ENCODE data around the gene CPSF3.

The CPSF3 gene

DNA sequence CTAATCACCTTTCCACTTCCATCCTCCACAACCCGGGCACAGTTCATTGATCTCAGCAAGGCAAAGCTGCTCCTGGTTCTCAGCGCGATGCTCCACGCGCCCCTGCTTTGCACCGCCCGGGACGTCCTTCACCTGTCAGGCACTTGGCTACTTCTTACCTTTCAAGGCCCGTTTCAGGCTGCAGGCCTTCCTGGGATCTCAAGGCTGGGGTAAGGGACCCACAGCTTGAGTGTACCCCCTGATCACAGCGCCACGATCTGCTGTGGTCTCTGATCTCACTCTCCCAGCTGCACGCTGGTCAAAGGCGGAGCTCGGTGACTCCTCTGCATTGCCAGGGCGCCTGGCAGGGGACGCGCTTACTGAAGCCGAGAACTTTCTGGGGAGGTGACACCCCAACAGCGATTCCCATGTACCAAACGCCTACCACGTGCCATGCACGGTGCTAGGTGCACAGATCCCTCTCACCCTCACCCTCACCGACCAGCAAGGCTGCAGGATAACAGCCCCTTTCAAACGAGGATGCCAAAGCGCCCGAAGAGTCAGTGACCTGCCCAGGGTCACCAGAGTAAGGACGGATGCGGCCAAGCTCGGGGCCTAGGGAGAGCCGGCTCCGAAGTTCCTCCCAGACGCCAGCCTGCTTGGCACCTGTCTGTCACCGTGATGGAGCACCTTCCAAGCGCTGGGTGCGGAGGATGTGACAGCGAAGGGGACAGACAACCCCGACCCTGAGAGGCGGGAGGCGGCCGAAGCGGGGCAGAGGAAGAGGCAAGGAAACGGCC lies 944 bp upstream of the CPSF3 start:
- peak; percentile 55 for DNase-seq (ENCODE audit: low read depth)
- TF ChIP-seq, protein P1, sequence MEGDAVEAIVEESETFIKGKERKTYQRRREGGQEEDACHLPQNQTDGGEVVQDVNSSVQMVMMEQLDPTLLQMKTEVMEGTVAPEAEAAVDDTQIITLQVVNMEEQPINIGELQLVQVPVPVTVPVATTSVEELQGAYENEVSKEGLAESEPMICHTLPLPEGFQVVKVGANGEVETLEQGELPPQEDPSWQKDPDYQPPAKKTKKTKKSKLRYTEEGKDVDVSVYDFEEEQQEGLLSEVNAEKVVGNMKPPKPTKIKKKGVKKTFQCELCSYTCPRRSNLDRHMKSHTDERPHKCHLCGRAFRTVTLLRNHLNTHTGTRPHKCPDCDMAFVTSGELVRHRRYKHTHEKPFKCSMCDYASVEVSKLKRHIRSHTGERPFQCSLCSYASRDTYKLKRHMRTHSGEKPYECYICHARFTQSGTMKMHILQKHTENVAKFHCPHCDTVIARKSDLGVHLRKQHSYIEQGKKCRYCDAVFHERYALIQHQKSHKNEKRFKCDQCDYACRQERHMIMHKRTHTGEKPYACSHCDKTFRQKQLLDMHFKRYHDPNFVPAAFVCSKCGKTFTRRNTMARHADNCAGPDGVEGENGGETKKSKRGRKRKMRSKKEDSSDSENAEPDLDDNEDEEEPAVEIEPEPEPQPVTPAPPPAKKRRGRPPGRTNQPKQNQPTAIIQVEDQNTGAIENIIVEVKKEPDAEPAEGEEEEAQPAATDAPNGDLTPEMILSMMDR (IDR thresholded peaks at IDR 0.05; ENCODE audit: insufficient read depth, low read depth, low read length, missing control alignments), result no peak
- peak overlapping the region; percentile 95 for H3K4me3 ChIP-seq (ENCODE audit: low read depth, low read length)

DNA sequence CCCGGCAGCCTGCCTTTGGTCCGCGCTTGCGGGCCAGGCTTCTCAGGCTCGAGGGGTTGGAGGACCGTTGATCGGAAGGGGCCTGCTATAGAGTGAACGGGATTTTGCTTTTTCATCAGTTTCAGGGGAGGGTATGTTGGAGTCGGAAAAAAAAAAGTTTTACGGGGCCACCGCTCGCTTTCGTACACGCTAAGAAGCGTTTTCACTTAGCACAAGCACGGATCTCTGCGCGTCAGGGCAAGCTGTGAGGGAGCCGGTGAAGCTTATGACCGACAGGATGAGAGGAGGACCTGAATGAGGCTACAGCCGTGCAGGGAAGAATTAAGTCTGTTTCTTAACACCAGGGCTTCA lies 443 bp downstream of the CPSF3 start:
- DNase-seq (ENCODE audit: low read depth), result peak; percentile 64
- TF ChIP-seq, protein P1 (IDR thresholded peaks at IDR 0.05; ENCODE audit: insufficient read depth, low read depth, low read length, missing control alignments), result no peak
- peak overlapping the region; percentile 95 for H3K4me3 ChIP-seq (ENCODE audit: low read depth, low read length)

DNA sequence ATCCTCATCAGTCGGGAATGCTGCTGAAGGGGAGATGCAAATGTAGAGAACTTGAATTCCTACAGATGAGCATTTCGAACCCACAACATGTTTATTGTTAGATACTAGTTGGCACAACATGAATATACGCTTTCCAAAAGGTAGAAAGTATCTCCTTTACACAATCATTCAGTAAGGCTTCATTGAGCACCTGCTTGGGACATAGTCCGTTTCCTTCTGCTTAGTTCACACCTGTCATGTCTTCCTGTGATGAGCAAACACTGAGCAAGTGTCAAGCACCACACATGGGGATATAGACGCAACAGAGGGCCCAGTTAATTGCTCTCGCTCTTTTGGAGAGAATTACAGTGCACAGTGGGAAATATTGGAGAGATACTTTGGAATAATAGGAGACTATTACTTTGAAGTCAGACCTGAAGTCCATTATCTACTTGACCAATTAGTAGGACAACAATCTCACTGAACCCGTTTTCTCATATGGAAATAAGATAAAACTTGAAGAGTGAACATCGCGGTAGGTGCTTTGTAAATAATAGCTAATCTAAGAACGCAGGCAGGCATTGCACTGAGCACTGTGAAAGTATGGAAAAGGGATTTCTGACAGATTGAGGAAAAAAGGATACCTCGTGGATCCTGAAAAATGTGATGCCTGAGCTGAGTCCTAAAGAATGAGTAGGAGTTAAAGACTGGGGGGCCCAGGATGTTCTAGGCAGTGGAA lies 1.2 kb downstream of the CPSF3 start:
- H3K4me3 ChIP-seq (ENCODE audit: low read depth, low read length), result peak overlapping the region; percentile 95
- TF ChIP-seq, protein P1 (IDR thresholded peaks at IDR 0.05; ENCODE audit: insufficient read depth, low read depth, low read length, missing control alignments), result no peak
- peak; percentile 29 for DNase-seq (ENCODE audit: low read depth)

DNA sequence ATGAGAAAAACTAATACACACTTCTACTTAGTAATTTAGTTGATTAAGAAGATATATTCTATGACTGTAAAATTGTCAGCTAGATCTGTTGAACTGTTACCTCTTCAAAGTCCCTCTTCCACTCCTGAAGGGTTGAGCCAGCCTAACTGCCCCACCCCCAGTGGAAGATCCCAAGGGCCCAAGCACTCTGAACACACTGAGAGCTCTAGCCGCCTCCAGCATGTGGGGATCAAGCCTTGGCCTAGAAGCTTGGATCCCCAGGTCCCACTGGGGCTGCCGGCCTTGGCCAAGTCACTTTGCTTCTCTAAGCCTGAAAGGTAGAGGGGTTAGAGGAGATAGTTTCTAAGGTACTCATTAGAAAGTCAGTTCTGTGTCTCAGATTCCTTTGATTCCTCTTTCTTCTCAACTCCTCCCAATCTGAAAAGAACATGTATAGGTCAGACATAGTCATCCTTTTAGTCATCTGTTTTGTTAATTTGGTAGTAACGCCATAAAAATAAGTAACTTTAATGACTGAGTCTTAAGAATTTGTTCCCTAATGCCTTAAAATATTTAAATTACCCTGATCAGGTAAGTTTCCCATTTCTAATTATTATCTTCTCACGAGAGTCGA lies 5.6 kb downstream of the CPSF3 start:
- no peak overlapping the region for H3K4me3 ChIP-seq (ENCODE audit: low read depth, low read length)
- TF ChIP-seq, protein P1 (IDR thresholded peaks at IDR 0.05; ENCODE audit: insufficient read depth, low read depth, low read length, missing control alignments), result no peak
- no peak for DNase-seq (ENCODE audit: low read depth)

DNA sequence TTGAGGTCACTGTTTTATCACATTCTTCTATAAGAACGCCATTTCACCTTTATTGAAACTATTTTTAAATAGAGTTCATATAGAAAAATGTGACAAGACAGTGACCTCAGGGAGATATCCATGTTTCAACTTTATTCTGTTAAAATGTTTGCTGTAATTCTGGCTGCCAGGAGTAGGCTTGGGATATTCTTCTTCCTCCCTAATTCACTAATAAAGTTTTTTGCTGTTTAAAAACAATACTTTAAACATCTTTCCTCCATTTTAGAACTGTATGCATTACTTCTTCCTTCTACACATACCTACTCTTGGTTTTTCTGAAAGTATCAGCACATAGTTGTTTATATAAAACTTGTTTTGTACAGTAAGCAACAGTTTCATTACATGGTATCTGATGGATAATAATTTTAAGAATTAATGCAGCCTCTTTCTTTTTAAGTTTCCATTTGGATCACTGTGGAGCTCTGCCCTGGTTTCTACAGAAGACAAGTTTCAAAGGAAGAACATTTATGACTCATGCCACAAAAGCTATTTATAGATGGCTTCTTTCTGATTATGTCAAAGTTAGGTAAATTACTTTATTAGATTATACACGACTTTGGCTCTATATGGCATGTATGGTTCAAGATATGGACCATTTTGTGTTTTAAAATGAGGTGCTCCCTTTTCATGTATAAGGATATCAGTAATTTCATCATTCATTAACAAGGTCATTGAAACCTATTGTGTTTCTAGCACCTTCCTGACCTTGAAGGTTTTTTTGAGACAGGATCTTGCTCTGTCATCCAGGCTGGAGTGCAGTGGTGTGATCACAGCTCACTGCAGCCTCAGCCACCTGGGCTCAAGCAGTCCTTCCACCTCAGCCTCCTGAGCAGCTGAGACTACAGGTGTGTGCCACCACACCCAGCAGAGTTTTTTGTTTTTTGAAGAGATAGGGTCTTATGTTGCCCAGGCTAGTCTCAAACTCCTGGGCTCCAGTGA lies 7.2 kb downstream of the CPSF3 start:
- TF ChIP-seq, protein P1 (IDR thresholded peaks at IDR 0.05; ENCODE audit: insufficient read depth, low read depth, low read length, missing control alignments), result no peak
- DNase-seq (ENCODE audit: low read depth), result no peak
- H3K4me3 ChIP-seq (ENCODE audit: low read depth, low read length), result no peak overlapping the region

DNA sequence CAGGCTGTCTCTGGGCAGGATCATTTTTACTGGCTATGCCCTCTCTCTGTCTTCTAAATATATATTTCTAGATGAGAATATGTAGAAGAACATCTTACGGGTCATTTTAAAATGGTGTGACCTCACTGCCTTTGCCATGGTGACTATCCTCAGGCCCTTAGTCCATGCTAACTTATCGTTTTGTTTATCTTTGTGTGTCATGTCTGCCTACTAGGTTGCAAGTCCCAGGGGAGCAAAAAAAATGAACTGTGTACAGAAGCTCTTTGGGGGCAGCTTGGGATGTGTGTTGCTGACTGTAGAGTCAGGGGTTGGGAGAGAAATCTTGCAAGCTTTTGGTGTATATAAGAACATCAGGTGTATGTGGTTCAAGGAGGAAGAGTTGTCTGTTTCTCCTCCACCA lies 11.0 kb downstream of the CPSF3 start:
- no peak for DNase-seq (ENCODE audit: low read depth)
- TF ChIP-seq, protein P1 (IDR thresholded peaks at IDR 0.05; ENCODE audit: insufficient read depth, low read depth, low read length, missing control alignments), result no peak
- H3K4me3 ChIP-seq (ENCODE audit: low read depth, low read length), result no peak overlapping the region
